HG03097 (cell line): ENCODE data around the gene RCBTB2.
A peak's percentile ranks its signal among the peaks of the same experiment; 100 is the strongest.

Experiments
- ATAC-seq: cut with Tn5 transposase; IDR thresholded peaks from one replicate; pipeline ENCODE4 v1.9.1; 2021; ENCODE audit not compliant: unreplicated experiment, low FRiP score

Gene RCBTB2

GRCh38 chr13:48496271-48497161 is 36.4 kb downstream of the RCBTB2 start:
- ATAC-seq = no peak

GRCh38 chr13:48494874-48495273 is 38.0 kb downstream of the RCBTB2 start:
- no peak for ATAC-seq

- no peak for ATAC-seq
Observed at GRCh38 chr13:48493851-48494250, 39.0 kb downstream of the RCBTB2 start.

GRCh38 chr13:48493066-48493765 is 39.7 kb downstream of the RCBTB2 start:
- no peak for ATAC-seq

GRCh38 chr13:48492470-48493065 is 40.3 kb downstream of the RCBTB2 start:
- peak; percentile 70 for ATAC-seq

- peak; percentile 40 for ATAC-seq
Observed at GRCh38 chr13:48492096-48492440, 40.8 kb downstream of the RCBTB2 start.

GRCh38 chr13:48491423-48492095 is 41.3 kb downstream of the RCBTB2 start:
- no peak for ATAC-seq

- ATAC-seq = no peak
Observed at GRCh38 chr13:48490241-48490640, 42.6 kb downstream of the RCBTB2 start.

- ATAC-seq = no peak
Observed at GRCh38 chr13:48489666-48490065, 43.2 kb downstream of the RCBTB2 start.

- ATAC-seq = no peak
Observed at GRCh38 chr13:48488995-48489394, 43.9 kb downstream of the RCBTB2 start.

- ATAC-seq = no peak
Observed at GRCh38 chr13:48487968-48488367, 44.9 kb downstream of the RCBTB2 start.

- no peak for ATAC-seq
Observed at GRCh38 chr13:48486836-48487235, 46.0 kb downstream of the RCBTB2 start.

- no peak for ATAC-seq
Observed at GRCh38 chr13:48486362-48486761, 46.5 kb downstream of the RCBTB2 start.

- ATAC-seq = no peak
Observed at GRCh38 chr13:48485432-48485831, 47.4 kb downstream of the RCBTB2 start.

- no peak for ATAC-seq
Observed at GRCh38 chr13:48483575-48483974, 49.3 kb downstream of the RCBTB2 start.

- ATAC-seq = no peak
Observed at GRCh38 chr13:48478391-48478790, 54.5 kb downstream of the RCBTB2 start.

GRCh38 chr13:48477191-48477855 is 55.6 kb downstream of the RCBTB2 start:
- no peak for ATAC-seq

GRCh38 chr13:48476686-48477085 is 56.2 kb downstream of the RCBTB2 start:
- ATAC-seq = no peak

GRCh38 chr13:48476215-48476614 is 56.7 kb downstream of the RCBTB2 start:
- no peak for ATAC-seq

- no peak for ATAC-seq
Observed at GRCh38 chr13:48475230-48475629, 57.6 kb downstream of the RCBTB2 start.
